Esophagus squamous epithelium (tissue), 4 donors: ENCODE measurements around the gene CD82.

ENCODE experiments used
- POLR2A ChIP-seq, 4 donors: fragments of 450-650 bp; IDR thresholded peaks; one replicate each; pipeline ENCODE4 v1.6.1; 2017; ENCODE audit warnings: antibody characterized with exemption in 4 of 4, mild to moderate bottlenecking in 4 of 4, moderate library complexity in 3 of 4
- TF ChIP-seq, protein P1 (sequence below), 6 experiments: fragments of 450-650 bp in 4 of 6; fragments of 200-600 bp in 2 of 6; sonication (generic) in 2 of 6; IDR thresholded peaks; one replicate each; pipeline ENCODE4 v1.5.1; 2016 to 2019; ENCODE audit warnings: antibody characterized with exemption in 6 of 6, mild to moderate bottlenecking in 4 of 6, moderate library complexity in 4 of 6

DNA sequence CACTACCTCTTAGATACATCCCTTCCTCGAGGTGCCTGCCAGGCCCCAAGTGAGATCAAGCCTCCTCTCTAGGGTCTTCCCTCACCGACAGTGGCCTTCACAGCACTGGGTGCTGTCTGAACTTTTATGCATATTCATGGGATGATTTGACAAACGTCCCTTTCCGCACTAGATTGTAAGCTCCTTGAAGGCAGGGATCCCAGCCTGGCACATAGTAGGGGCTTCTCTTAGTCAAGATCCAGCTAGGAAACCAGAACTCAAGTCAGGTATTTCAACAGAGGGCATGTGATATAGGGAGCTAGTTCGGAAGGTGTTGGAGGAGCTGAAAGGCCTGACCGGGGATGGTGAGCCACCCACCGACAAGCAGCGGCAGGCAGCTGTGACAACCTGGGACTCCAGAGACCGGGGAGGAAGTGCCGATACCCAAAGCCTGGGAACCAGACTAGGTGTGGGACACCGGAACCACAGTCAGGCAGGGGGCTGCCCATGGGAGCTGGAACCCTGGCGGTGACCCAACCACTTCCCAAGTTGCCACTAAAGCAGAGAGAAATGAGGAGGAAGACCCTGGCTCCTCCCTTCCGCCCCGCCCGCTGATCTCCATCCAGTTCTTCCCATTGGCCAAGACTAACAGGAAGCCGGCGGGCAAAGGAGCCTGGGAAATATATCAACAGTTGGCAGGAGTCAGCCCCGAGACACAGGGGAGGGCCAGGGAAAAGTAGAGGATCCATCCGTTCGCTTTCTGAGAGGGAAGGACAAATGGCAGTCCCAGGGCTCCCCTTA is 39.8 kb upstream of the CD82 start:
- TF ChIP-seq, protein P1, sequence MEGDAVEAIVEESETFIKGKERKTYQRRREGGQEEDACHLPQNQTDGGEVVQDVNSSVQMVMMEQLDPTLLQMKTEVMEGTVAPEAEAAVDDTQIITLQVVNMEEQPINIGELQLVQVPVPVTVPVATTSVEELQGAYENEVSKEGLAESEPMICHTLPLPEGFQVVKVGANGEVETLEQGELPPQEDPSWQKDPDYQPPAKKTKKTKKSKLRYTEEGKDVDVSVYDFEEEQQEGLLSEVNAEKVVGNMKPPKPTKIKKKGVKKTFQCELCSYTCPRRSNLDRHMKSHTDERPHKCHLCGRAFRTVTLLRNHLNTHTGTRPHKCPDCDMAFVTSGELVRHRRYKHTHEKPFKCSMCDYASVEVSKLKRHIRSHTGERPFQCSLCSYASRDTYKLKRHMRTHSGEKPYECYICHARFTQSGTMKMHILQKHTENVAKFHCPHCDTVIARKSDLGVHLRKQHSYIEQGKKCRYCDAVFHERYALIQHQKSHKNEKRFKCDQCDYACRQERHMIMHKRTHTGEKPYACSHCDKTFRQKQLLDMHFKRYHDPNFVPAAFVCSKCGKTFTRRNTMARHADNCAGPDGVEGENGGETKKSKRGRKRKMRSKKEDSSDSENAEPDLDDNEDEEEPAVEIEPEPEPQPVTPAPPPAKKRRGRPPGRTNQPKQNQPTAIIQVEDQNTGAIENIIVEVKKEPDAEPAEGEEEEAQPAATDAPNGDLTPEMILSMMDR (IDR thresholded peaks at IDR 0.05), result no peak
- no peak for TF ChIP-seq POLR2A (IDR thresholded peaks at IDR 0.05)
